GM13976 (cell line): Measurements from ENCODE around the gene TNS1.
A peak's percentile ranks its signal among the peaks of the same experiment; 100 is the strongest.
"Not testable (repeated sequence)": the region's sequence is repeated elsewhere in the genome, so short reads cannot be mapped to it uniquely, and the experiment has no call there.

Experiments used
- DNase-seq: peaks from one replicate; pipeline ENCODE4 v3.0.0; 2012; ENCODE audit warnings: low spot score
- in situ Hi-C: fragments of 300-500 bp; cut with MboI; formaldehyde crosslinking; loops from one replicate; pipeline ENCODE4 v1.12.0; 2022; ENCODE audit warnings: low sequenced_read_pairs, mixed read lengths, inconsistent platforms; ENCODE audit not compliant: unreplicated experiment
- TF ChIP-seq, protein P1 (sequence below): IDR thresholded peaks from 2 replicates; pipeline ENCODE4 v1.5.1; 2012; ENCODE audit warnings: borderline replicate concordance, mild to moderate bottlenecking; ENCODE audit not compliant: insufficient read depth; ENCODE audit errors: extremely low read depth, missing control alignments, control extremely low read depth

TNS1 gene

DNA sequence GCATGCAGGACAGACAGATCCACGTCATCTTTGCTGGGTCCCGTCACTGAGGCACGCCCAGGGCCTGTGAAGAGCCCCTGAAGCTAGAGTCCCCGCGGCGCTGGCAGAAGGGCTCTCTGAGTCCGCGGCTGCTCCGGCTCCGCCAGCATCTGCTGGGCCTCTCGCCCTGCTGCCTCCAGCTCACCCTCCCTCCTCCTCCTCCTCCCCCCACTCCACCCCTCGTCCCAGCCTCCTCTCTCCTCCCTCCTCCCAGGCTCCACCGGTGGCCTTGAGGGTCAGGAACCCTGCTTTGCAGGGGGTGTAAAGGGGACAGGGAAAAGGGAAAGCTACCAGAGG, at the start of gene TNS1:
TSS of gene TNS1 (minus strand) at position 151 of the 336 bp plus-strand sequence. CDS start at position 28, 123 bp downstream.
- in situ Hi-C loops = no loop called here
- no peak for DNase-seq
- TF ChIP-seq, protein P1, sequence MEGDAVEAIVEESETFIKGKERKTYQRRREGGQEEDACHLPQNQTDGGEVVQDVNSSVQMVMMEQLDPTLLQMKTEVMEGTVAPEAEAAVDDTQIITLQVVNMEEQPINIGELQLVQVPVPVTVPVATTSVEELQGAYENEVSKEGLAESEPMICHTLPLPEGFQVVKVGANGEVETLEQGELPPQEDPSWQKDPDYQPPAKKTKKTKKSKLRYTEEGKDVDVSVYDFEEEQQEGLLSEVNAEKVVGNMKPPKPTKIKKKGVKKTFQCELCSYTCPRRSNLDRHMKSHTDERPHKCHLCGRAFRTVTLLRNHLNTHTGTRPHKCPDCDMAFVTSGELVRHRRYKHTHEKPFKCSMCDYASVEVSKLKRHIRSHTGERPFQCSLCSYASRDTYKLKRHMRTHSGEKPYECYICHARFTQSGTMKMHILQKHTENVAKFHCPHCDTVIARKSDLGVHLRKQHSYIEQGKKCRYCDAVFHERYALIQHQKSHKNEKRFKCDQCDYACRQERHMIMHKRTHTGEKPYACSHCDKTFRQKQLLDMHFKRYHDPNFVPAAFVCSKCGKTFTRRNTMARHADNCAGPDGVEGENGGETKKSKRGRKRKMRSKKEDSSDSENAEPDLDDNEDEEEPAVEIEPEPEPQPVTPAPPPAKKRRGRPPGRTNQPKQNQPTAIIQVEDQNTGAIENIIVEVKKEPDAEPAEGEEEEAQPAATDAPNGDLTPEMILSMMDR = no peak

DNA sequence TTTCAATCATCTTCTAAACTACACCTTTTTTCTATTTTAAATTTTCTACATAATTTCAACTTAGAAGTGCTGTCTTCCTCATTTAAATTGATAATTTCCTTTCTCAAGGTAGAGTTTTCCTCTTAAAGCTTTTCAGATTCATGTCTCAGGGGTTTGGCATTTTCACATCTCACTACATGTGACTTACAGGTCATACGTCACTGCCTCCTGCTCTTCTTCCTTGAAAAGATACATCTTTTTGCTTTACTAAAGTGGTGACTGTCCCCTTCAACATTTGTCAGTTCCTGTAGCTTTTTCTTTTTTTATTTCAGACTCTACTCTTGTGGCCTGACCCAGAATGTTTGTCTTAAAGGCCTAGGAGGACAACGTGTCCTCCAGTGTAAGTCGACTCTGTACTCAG, 49.1 kb upstream of the TNS1 start:
- TF ChIP-seq, protein P1 = no peak
- no peak for DNase-seq
- in situ Hi-C loops = loop anchor here (25.0 kb wide), 1 partner anchor 265 kb away; no protein-coding TSS in a partner anchor

DNA sequence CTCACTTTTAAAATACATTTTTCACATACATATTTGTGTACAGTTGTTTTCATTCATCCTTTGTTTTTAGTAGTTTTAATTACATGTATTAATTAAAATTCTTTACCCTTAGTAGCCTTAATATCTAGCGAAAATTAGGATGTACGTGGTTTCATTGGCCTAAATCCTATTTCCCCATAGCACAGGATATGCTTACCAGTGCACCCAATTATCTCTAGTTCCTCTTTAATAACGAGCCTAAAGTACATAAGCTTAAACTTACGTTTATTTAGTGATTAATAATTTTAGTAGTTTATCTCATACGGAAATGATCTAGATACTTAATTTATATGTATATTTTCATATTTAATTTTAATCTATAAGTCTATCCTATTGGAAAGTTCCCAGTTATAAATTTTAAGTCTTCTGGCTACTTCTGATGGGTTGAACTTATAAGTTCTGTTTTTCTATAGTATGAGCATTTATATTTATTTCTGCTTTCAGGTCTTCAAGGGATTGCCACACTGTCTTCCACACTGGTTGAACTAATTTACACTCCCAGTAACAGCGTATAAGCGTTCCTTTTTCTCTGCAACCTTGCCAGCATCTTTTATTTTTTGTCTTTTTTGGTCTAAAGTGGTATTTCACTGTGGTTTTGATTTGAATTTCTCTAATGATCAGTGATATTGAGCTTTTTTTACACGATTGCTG, 44.9 kb upstream of the TNS1 start:
- DNase-seq = no peak
- in situ Hi-C loops = no loop called here
- TF ChIP-seq, protein P1 = no peak

DNA sequence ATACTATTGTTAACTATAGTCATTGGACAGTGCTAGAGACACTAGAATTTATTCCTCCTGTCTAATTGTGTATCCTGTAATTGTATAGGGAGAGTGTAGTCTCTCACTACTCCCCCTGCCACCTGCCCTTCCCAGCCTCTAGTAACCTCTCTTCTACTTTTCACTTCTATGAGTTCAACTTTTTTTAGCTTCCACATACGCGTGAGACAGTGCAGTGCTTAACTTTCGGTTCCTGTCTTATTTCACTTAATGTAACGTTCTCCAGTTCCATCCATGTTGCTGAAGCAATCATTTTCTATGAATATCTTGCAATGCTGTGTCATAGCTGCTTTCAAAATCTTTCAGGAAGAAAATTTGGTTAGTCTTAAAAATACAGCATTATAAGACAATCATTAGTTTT, 43.4 kb upstream of the TNS1 start:
- in situ Hi-C loops = no loop called here
- TF ChIP-seq, protein P1 = no peak
- DNase-seq = peak; percentile 38

DNA sequence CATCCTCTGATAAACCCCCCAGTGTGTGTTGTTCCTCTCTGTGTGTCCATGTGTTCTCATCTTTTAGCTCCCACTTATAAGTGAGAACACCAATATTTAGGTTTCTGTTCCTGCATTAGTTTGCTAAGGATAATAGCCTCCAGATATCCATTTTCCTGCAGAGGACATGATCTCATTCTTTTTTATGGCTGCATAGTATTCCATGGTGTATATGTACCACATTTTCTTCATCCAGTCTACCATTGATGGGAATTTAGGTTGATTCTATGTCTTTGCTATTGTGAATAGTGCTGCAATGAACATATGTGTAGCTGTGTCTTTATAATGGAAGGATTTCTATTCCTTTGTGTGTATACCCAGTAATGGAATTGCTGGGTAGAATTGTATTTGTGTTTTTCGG, 41.8 kb upstream of the TNS1 start:
- in situ Hi-C loops, DNase-seq: not testable (repeated sequence)

DNA sequence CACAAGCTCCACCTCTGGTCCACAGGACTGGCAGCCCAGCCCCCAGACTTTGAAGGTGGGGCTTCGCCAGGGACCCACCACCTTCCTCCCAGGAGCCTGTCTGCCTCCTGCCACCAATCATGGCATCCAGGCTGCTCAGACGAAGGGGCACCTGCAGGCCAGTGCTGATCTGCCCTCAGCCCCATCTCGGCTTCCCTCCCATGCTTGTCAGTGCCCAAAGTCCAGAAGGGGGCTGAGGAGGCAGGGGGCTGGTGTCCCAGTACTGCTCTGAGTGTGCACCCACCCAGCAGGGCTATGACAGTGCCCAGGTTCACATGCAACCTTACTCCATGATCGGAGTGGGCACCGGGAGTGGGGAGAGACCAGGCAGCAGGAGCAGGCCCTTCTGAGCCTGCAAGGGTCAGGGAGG, 40.9 kb upstream of the TNS1 start:
- DNase-seq = no peak
- in situ Hi-C loops = no loop called here
- TF ChIP-seq, protein P1 = no peak

DNA sequence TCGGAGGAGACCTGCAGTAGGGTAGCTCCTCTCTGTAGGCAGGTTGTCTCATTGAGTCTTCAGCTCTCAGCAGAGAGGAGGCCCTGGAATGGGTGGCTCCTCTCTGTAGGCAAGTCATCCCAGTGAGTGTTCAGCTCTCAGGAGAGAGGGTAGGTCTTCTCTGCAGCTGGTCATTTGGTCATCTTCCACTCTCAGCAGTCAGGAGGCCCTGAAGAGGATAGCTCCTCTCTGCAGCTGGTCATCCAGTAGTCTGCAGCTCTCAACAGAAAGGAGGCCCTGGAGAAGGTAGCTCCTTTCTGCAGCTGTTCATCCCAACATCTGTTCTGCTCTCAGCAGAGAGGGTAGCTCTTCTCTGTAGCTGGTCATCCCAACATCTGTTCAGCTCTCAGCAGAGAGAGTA, 40.3 kb upstream of the TNS1 start:
- DNase-seq = no peak
- TF ChIP-seq, protein P1 = no peak
- in situ Hi-C loops = no loop called here
